Esophagus squamous epithelium (tissue), 5 donors: ENCODE results near the gene KLHL33. TPM values are rescaled to one million over a fixed set of nuclear protein-coding genes. Genes with fewer than 3 reads are reported as not detected.
A peak's percentile ranks its signal among the peaks of the same experiment; 100 is the strongest.

Experiments
- DNase-seq: peaks from one replicate; lab custom pipeline; 2025; lab: John Stamatoyannopoulos, UW
- H3K27ac ChIP-seq, 4 donors: fragments of 200-600 bp; sonication (generic); one replicate each; pipeline ENCODE4 v1.5.1; 2016 to 2019; ENCODE audit warnings: mild to moderate bottlenecking in 1 of 4
- H3K27me3 ChIP-seq, 4 donors: fragments of 200-600 bp; sonication (generic); 1 replicate in 3 of 4; 2 replicates in 1 of 4; pipeline versions ENCODE4 v1.5.1 to v1.6.0; 2017 to 2021; ENCODE audit warnings: antibody characterized with exemption in 1 of 4
- H3K36me3 ChIP-seq, 3 donors: fragments of 200-600 bp; sonication (generic); one replicate each; pipeline ENCODE4 v1.5.1; 2016 to 2019
- H3K4me1 ChIP-seq, 3 donors: fragments of 200-600 bp; sonication (generic); one replicate each; pipeline ENCODE4 v1.5.1; 2017 to 2019
- H3K4me3 ChIP-seq, 4 donors: fragments of 200-600 bp; sonication (generic); 1 replicate in 3 of 4; 2 replicates in 1 of 4; pipeline ENCODE4 v1.5.1; 2016 to 2019; ENCODE audit warnings: mild to moderate bottlenecking in 2 of 4, moderate library complexity in 1 of 4
- H3K9me3 ChIP-seq, 3 donors: fragments of 200-600 bp; sonication (generic); one replicate each; pipeline ENCODE4 v1.5.1; 2016 to 2019
- POLR2A ChIP-seq, 4 donors: fragments of 450-650 bp; IDR thresholded peaks; one replicate each; pipeline ENCODE4 v1.6.1; 2017; ENCODE audit warnings: antibody characterized with exemption in 4 of 4, mild to moderate bottlenecking in 4 of 4, moderate library complexity in 3 of 4
- WGBS, 2 donors: methylation state at CpG; one replicate each; pipeline ENCODE4 v1.1.5; 2018; 5-methylcytosine and 5-hydroxymethylcytosine counted together
- intact Hi-C: fragments of 100-400 bp; cut with DNase I; formaldehyde crosslinking; loops from one replicate; pipeline ENCODE4 v1.15.0; 2022
- total RNA-seq, 4 donors: library from RNA; depleted of rRNA; stranded (reverse); fragments of >200 nt; gene quantifications; one replicate each; pipeline ENCODE4 v1.1.0, GENCODE V29; 2016
- TF ChIP-seq, protein P1 (sequence below), 6 experiments: fragments of 450-650 bp in 4 of 6; fragments of 200-600 bp in 2 of 6; sonication (generic) in 2 of 6; IDR thresholded peaks; one replicate each; pipeline ENCODE4 v1.5.1; 2016 to 2019; ENCODE audit warnings: antibody characterized with exemption in 6 of 6, mild to moderate bottlenecking in 4 of 6, moderate library complexity in 4 of 6
- donor health status: DM: yes; HTN: yes; CAD: no.

KLHL33 gene
- total RNA-seq, 4 donors from 2014 or later: 0.57 TPM; not detected in 3

DNA sequence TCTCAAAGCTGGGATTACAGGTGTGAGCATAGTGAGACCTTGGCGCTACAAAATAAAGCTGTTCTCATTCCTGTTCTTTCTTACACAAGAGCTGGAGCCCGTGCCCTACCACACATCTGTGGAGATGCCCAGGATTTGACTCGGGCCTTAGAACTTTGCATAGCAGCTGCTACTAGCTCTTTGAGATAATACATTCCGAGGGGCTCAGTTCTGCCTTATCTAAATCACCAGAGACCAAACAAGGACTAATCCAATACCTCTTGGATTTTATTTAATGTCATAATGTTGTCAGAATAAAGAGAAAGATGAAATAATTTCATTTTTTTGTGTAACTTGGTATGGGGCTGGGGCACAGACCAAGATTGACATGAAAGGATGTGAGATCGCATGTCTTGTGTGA, 40.8 kb upstream of the KLHL33 start:
- WGBS, 2 donors: 72 to 76% methylated on average over 5 of the region's 5 CpGs

DNA sequence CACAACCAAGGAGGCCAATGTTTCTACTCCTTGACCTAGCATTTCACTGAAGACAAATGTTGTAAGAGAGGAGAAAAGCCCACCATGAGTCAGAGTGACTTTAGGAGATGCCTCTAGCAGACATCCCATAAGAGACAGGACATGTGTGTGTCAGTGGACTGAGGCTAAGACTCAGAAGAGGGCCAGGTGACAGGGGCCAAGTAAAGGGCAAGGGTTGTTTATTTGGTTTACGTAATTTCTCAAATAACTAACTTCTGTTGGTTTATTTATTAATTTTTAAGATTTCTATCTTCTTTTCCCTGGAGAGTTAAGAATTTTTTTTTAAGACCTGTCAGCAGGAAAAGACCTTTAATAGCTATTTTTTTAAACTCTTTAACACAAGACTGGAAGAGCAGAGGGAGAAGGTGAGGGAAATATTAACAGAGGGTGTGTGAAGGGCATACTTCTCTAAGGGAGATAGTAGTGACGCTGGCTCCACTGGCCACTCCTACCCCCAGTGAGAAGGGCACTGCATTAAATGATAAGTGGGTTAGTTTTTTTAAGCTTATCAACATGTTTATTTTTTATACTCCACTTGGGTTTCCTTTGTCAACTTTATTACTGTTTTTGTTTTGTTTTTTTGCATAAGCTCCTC, 36.7 kb upstream of the KLHL33 start:
- Histone ChIP-seq H3K36me3 (peaks cover 4 to 57% (median 24%) of the 10 kb centered on the region in 3 donors), H3K27me3 (no peaks in the 10 kb centered on the region), H3K4me3 (no peak overlapping the region), H3K27ac (no peak overlapping the region), H3K9me3 (no peaks in the 10 kb centered on the region), H3K4me1 (peaks cover 0 to 48% (median 17%) of the 10 kb centered on the region in 3 donors)
- 86 to 93% methylated on average over 2 of the region's 2 CpGs for WGBS, 2 donors
- TF ChIP-seq, protein P1, sequence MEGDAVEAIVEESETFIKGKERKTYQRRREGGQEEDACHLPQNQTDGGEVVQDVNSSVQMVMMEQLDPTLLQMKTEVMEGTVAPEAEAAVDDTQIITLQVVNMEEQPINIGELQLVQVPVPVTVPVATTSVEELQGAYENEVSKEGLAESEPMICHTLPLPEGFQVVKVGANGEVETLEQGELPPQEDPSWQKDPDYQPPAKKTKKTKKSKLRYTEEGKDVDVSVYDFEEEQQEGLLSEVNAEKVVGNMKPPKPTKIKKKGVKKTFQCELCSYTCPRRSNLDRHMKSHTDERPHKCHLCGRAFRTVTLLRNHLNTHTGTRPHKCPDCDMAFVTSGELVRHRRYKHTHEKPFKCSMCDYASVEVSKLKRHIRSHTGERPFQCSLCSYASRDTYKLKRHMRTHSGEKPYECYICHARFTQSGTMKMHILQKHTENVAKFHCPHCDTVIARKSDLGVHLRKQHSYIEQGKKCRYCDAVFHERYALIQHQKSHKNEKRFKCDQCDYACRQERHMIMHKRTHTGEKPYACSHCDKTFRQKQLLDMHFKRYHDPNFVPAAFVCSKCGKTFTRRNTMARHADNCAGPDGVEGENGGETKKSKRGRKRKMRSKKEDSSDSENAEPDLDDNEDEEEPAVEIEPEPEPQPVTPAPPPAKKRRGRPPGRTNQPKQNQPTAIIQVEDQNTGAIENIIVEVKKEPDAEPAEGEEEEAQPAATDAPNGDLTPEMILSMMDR (IDR thresholded peaks at IDR 0.05): no peak
- no peak for TF ChIP-seq POLR2A (IDR thresholded peaks at IDR 0.05)
- intact Hi-C loops: no loop called here
- DNase-seq: no peak

More for the DNA sequence above, 40.8 kb upstream of the KLHL33 start:
- H3K4me3 ChIP-seq: no peak overlapping the region
- H3K4me1 ChIP-seq: peaks cover 0 to 29% (median 0%) of the 10 kb centered on the region in 3 donors
- no peak for DNase-seq
- no peaks in the 10 kb centered on the region for H3K27me3 ChIP-seq
- H3K27ac ChIP-seq: peak overlapping the region in 2 of 4 donors; percentile 55 to 56
- no peaks in the 10 kb centered on the region for H3K9me3 ChIP-seq
- H3K36me3 ChIP-seq: peaks cover 4 to 67% (median 24%) of the 10 kb centered on the region in 3 donors
- no peak for TF ChIP-seq POLR2A (IDR thresholded peaks at IDR 0.05)
- TF ChIP-seq, protein P1 (IDR thresholded peaks at IDR 0.05): no peak
- intact Hi-C loops: no loop called here

DNA sequence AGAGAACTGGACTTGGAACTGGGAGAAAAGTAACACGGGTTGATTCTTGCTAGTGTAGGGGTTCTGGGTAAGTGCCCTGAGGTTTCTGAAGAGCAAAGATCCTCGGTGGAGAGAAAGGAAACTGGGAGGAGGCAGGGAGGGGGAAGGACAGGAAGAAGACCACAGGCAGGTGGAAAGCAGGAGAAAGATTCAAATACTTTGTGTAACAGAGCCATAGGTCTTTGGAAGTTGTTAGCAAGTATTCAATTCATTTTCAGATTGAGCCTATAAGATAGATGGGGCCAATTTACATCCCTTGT, 34.6 kb upstream of the KLHL33 start:
- Histone ChIP-seq H3K27ac (peak overlapping the region; percentile 93 to 98 (median 94)), H3K9me3 (no peaks in the 10 kb centered on the region), H3K4me1 (peaks cover 0 to 35% (median 17%) of the 10 kb centered on the region in 3 donors), H3K4me3 (peak overlapping the region; percentile 82 to 91 (median 87)), H3K36me3 (peaks cover 4 to 36% (median 16%) of the 10 kb centered on the region in 3 donors), H3K27me3 (no peaks in the 10 kb centered on the region)
- no peak for DNase-seq
- 0% methylated on average over 2 of the region's 2 CpGs for WGBS, 2 donors
- TF ChIP-seq POLR2A (IDR thresholded peaks at IDR 0.05): no peak
- TF ChIP-seq, protein P1 (IDR thresholded peaks at IDR 0.05): no peak
- intact Hi-C loops: no loop called here

DNA sequence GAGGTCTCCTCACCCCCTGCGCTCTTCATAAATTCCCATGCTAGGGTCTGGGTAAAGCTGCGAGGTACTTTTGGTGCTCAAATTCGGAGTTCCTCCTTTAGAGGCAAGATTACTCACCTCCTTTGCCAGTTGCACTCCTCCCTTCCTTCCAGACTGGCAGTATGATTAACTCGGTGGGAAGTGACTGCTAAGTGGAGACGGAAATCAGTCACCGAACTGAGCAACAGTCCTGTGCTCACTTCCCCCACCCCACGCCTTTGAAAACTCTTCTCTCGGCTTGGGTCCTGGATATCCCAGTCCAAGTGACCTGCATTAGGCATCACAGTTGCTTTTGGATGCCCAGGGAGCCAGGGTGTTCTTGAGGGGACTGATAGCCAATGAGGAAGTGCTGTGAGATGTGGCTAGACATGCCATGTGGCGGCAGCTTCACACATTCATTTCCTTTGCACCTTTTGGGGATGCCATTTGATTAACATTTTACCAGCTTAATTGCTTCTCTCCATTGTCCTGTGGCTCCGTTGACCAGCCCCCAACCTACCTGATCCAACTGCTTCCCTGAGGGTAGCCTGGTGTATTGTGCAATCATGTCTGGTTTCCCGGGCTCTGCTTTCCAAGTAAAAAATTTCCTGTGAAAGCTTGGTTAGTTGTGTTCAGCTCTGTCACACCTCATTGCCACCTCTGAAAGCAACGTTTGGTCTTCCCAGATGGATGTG, 34.1 kb upstream of the KLHL33 start:
- Histone ChIP-seq H3K27ac (peak overlapping the region; percentile 93 to 98 (median 94)), H3K9me3 (no peaks in the 10 kb centered on the region), H3K36me3 (peaks cover 0 to 31% (median 13%) of the 10 kb centered on the region in 3 donors), H3K4me3 (peak overlapping the region; percentile 82 to 91 (median 87)), H3K4me1 (peaks cover 0 to 35% (median 17%) of the 10 kb centered on the region in 3 donors), H3K27me3 (no peaks in the 10 kb centered on the region)
- 1 to 5% methylated on average over 9 to 12 of the region's 12 CpGs for WGBS, 2 donors
- intact Hi-C loops: no loop called here
- TF ChIP-seq, protein P1 (IDR thresholded peaks at IDR 0.05): no peak
- TF ChIP-seq POLR2A (IDR thresholded peaks at IDR 0.05): no peak
- no peak for DNase-seq
